ENCODE results near the gene NRG2.

DNA sequence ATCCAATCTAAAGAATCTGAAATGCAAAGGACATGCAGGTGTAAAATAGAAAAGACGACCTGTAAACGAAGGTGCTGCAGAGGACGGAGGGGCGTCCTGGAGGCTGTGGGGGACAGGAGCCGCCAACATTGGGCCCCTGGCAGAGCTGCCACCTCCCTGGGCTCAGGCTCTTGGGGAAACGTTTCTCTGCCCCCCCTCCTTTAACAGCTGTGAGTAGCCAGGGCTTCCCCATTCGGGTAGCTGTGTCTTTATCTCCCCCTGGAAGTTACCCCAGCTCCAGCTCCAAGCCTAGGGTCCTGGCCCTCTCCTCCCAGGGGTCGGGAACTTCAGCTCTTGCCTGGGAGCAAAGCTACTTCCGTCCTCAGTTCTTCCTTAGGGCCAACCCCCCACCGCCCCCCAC lies 196.0 kb downstream of the NRG2 start:
- TF ChIP-seq, protein P1, sequence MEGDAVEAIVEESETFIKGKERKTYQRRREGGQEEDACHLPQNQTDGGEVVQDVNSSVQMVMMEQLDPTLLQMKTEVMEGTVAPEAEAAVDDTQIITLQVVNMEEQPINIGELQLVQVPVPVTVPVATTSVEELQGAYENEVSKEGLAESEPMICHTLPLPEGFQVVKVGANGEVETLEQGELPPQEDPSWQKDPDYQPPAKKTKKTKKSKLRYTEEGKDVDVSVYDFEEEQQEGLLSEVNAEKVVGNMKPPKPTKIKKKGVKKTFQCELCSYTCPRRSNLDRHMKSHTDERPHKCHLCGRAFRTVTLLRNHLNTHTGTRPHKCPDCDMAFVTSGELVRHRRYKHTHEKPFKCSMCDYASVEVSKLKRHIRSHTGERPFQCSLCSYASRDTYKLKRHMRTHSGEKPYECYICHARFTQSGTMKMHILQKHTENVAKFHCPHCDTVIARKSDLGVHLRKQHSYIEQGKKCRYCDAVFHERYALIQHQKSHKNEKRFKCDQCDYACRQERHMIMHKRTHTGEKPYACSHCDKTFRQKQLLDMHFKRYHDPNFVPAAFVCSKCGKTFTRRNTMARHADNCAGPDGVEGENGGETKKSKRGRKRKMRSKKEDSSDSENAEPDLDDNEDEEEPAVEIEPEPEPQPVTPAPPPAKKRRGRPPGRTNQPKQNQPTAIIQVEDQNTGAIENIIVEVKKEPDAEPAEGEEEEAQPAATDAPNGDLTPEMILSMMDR (conservative IDR thresholded peaks at IDR 0.05; ENCODE audit: low read depth, low read length), result no peak
- no peak for TF ChIP-seq POLR2A (IDR thresholded peaks at IDR 0.05; ENCODE audit: low read depth, low read length)
- TF ChIP-seq, protein P2, sequence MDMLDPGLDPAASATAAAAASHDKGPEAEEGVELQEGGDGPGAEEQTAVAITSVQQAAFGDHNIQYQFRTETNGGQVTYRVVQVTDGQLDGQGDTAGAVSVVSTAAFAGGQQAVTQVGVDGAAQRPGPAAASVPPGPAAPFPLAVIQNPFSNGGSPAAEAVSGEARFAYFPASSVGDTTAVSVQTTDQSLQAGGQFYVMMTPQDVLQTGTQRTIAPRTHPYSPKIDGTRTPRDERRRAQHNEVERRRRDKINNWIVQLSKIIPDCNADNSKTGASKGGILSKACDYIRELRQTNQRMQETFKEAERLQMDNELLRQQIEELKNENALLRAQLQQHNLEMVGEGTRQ (IDR thresholded peaks at IDR 0.05; ENCODE audit: low read depth, low read length), result no peak
- TF ChIP-seq BHLHE40 (IDR thresholded peaks at IDR 0.05; ENCODE audit: low read depth, low read length), result no peak
- TF ChIP-seq RFX5 (IDR thresholded peaks at IDR 0.05; ENCODE audit: low read depth, low read length), result no peak
- no peak for TF ChIP-seq CEBPB (IDR thresholded peaks at IDR 0.05; ENCODE audit: low read depth, low read length)
- no peak for TF ChIP-seq RAD21 (IDR thresholded peaks at IDR 0.05; ENCODE audit: low read length)

Data from IMR-90 (cell line).